Measurements from ENCODE around the gene RECQL5.

DNA sequence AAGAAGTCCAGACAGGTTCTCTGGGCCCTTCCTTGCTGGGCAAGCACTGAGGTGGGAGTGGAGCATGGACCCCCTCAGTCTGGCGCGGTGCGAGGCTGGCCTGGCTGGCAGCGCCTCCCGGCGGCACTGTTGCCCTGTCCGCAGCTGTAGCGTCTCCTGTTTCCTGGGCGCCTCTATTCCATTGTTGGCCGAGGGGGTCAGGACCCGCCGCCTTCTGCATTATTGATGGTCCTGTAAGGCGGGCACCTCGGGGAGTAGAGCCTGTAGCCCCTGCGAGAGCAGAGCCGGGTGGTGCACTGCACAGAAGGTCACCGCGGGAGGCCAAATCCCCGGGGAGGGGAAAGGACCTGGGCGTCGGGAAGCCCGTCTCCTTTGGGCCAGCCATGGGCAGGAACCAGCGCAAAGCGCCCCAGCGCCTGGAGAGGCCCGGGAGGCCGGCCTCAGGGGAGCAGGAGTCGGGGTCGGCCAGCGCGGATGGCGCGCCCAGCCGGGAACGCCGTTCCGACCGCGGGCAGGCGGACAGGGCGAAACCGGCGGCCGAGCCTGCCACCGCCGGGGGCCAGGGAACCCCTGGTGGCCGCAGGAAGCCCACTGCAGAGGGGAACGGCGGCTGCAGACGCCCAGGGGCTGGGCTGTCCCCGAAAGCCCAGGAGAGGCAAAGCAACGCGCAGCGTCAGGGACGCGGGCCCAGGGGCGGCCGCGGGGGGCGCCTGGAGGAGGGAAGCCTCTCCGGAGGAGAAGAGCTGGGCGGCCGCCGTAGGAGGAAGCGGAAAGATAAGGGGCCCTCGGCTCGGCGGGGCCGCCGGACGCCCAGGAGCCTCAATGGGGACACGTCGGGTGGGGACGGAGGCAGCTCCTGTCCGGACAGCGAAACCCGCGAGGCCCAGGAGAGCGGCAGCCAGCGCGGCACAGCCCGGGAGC lies 79.0 kb downstream of the RECQL5 start, which contains the start of gene MYO15B:
- TF ChIP-seq GATA2 (IDR thresholded peaks at IDR 0.05; ENCODE audit: low read depth, low read length): no peak
- TF ChIP-seq GATA3 (IDR thresholded peaks at IDR 0.05; ENCODE audit: low read depth, low read length): no peak
